ENCODE results near the gene FAM184B.

The FAM184B gene

GRCh38 chr4:17797808-17798207, 16.4 kb upstream of the FAM184B start:
- Histone ChIP-seq H3K4me2 (ENCODE audit: low read depth, low read length) (no peak overlapping the region), H3K9ac (ENCODE audit: low read length) (no peak overlapping the region), H3K9me3 (replicated peaks; ENCODE audit: insufficient read depth, low read length) (no peaks in the 10 kb centered on the region), H3K27me3 (replicated peaks; ENCODE audit: insufficient read depth, low read length) (no peaks in the 10 kb centered on the region), H3K79me2 (ENCODE audit: low read length) (peaks cover 10% of the 10 kb centered on the region; the same call in 1 of the 2 replicates), H3K27ac (ENCODE audit: low read length) (no peak overlapping the region), H3K4me3 (ENCODE audit: low read length) (no peak overlapping the region), H4K20me1 (ENCODE audit: insufficient read depth, low read length) (no peaks in the 10 kb centered on the region), H3K4me1 (ENCODE audit: low read length) (peaks cover 15% of the 10 kb centered on the region), H3K9me2 (replicated peaks; ENCODE audit: insufficient read depth, low read length) (no peaks in the 10 kb centered on the region), H3K36me3 (replicated peaks; ENCODE audit: insufficient read depth, low read length) (no peaks in the 10 kb centered on the region), H3F3A (ENCODE audit: insufficient read depth, low read length) (peaks cover 12% of the 10 kb centered on the region; the same call in 1 of the 2 replicates), H2AFZ (ENCODE audit: low read length) (no peak overlapping the region)
- TF ChIP-seq CTCF (IDR thresholded peaks at IDR 0.05; ENCODE audit: low read length) (no peak), EZH2 (optimal IDR thresholded peaks at IDR 0.05; ENCODE audit: low read depth, low read length) (no peak), EZH2phosphoT487 (IDR thresholded peaks at IDR 0.05; ENCODE audit: low read length) (no peak)
- DNase-seq = no peak

GRCh38 chr4:17794730-17795129, 13.3 kb upstream of the FAM184B start:
- no peaks in the 10 kb centered on the region for H3K79me2 ChIP-seq (ENCODE audit: low read length)
- no peaks in the 10 kb centered on the region for H3K36me3 ChIP-seq (replicated peaks; ENCODE audit: insufficient read depth, low read length)
- no peak overlapping the region for H3K4me3 ChIP-seq (ENCODE audit: low read length)
- no peak overlapping the region for H3K27ac ChIP-seq (ENCODE audit: low read length)
- H3K27me3 ChIP-seq (replicated peaks; ENCODE audit: insufficient read depth, low read length) = no peaks in the 10 kb centered on the region
- no peak overlapping the region for H3K9ac ChIP-seq (ENCODE audit: low read length)
- H3K4me1 ChIP-seq (ENCODE audit: low read length) = peaks cover 15% of the 10 kb centered on the region
- no peaks in the 10 kb centered on the region for H3K9me2 ChIP-seq (replicated peaks; ENCODE audit: insufficient read depth, low read length)
- H3F3A ChIP-seq (ENCODE audit: insufficient read depth, low read length) = peaks cover 12% of the 10 kb centered on the region; the same call in 1 of the 2 replicates
- H4K20me1 ChIP-seq (ENCODE audit: insufficient read depth, low read length) = no peaks in the 10 kb centered on the region
- no peak overlapping the region for H3K4me2 ChIP-seq (ENCODE audit: low read depth, low read length)
- H3K9me3 ChIP-seq (replicated peaks; ENCODE audit: insufficient read depth, low read length) = no peaks in the 10 kb centered on the region
- DNase-seq = no peak
- no peak overlapping the region for H2AFZ ChIP-seq (ENCODE audit: low read length)
- TF ChIP-seq CTCF (IDR thresholded peaks at IDR 0.05; ENCODE audit: low read length) (no peak), EZH2phosphoT487 (IDR thresholded peaks at IDR 0.05; ENCODE audit: low read length) (no peak), EZH2 (optimal IDR thresholded peaks at IDR 0.05; ENCODE audit: low read depth, low read length) (no peak)

- no peaks in the 10 kb centered on the region for H3F3A ChIP-seq (ENCODE audit: insufficient read depth, low read length)
- no peaks in the 10 kb centered on the region for H3K36me3 ChIP-seq (replicated peaks; ENCODE audit: insufficient read depth, low read length)
- peaks cover 4% of the 10 kb centered on the region; the same call in 1 of the 2 replicates for H3K4me1 ChIP-seq (ENCODE audit: low read length)
- H3K9me3 ChIP-seq (replicated peaks; ENCODE audit: insufficient read depth, low read length) = no peaks in the 10 kb centered on the region
- no peak overlapping the region for H2AFZ ChIP-seq (ENCODE audit: low read length)
- no peak overlapping the region for H3K4me3 ChIP-seq (ENCODE audit: low read length)
- no peaks in the 10 kb centered on the region for H3K27me3 ChIP-seq (replicated peaks; ENCODE audit: insufficient read depth, low read length)
- H3K79me2 ChIP-seq (ENCODE audit: low read length) = no peaks in the 10 kb centered on the region
- no peak overlapping the region for H3K4me2 ChIP-seq (ENCODE audit: low read depth, low read length)
- no peaks in the 10 kb centered on the region for H4K20me1 ChIP-seq (ENCODE audit: insufficient read depth, low read length)
- no peak for TF ChIP-seq EZH2 (optimal IDR thresholded peaks at IDR 0.05; ENCODE audit: low read depth, low read length)
- no peak for TF ChIP-seq EZH2phosphoT487 (IDR thresholded peaks at IDR 0.05; ENCODE audit: low read length)
- no peak for TF ChIP-seq CTCF (IDR thresholded peaks at IDR 0.05; ENCODE audit: low read length)
- H3K9ac ChIP-seq (ENCODE audit: low read length) = no peak overlapping the region
- H3K9me2 ChIP-seq (replicated peaks; ENCODE audit: insufficient read depth, low read length) = no peaks in the 10 kb centered on the region
- no peak overlapping the region for H3K27ac ChIP-seq (ENCODE audit: low read length)
- no peak for DNase-seq
These were observed 7.5 kb upstream of the FAM184B start for GRCh38 chr4:17788956-17789355.
